Measurements from ENCODE around the gene P3H2. TPM values are rescaled to one million over a fixed set of nuclear protein-coding genes. Genes with fewer than 3 reads are reported as not detected.
"Not testable (repeated sequence)": the region's sequence is repeated elsewhere in the genome, so short reads cannot be mapped to it uniquely, and the experiment has no call there.

Gene P3H2
- total and polyA plus RNA-seq, 11 donors = 0.55 to 24.8 (median 3.8) TPM

- DNase-seq (no peak), ATAC-seq (no peak)
- Histone ChIP-seq H3K27ac (peak overlapping the region in 1 of 12 donors; percentile 21), H3K36me3 (no peaks in the 10 kb centered on the region), H3K27me3 (no peaks in the 10 kb centered on the region), H3K4me1 (peaks cover 0 to 25% (median 1%) of the 10 kb centered on the region in 12 donors), H3K4me3 (no peak overlapping the region), H3K9me3 (no peaks in the 10 kb centered on the region)
- intact Hi-C loops (cut with DNase I) = loop anchor here in 1 of 10 donors (10.0 kb wide), 1 partner anchor 62 kb away; no protein-coding TSS in a partner anchor
- TF ChIP-seq CTCF (IDR thresholded peaks at IDR 0.05) = no peak
- no peak for TF ChIP-seq POLR2A (IDR thresholded peaks at IDR 0.05)
- WGBS, 4 donors = 72 to 82% (median 77%) methylated on average over 1 of the region's 1 CpG
These were observed 47.8 kb downstream of the P3H2 start for GRCh38 chr3:190072856-190073255.

GRCh38 chr3:190071921-190072320, 48.8 kb downstream of the P3H2 start:
- not testable (repeated sequence) for H3K4me3 ChIP-seq, H3K27me3 ChIP-seq, H3K9me3 ChIP-seq, H3K27ac ChIP-seq, ATAC-seq, H3K36me3 ChIP-seq, DNase-seq
- intact Hi-C loops (cut with DNase I) = loop anchor here in 1 of 10 donors (10.0 kb wide), 1 partner anchor 63 kb away; no protein-coding TSS in a partner anchor
- peaks cover 0 to 18% (median 0%) of the 10 kb centered on the region in 12 donors for H3K4me1 ChIP-seq
- 89 to 98% (median 96%) methylated on average over 9 of the region's 9 CpGs for WGBS, 4 donors

GRCh38 chr3:190070622-190071347, 49.9 kb downstream of the P3H2 start:
- H3K27ac ChIP-seq = no peak overlapping the region
- no peak for DNase-seq
- ATAC-seq = no peak
- no peaks in the 10 kb centered on the region for H3K9me3 ChIP-seq
- H3K4me1 ChIP-seq = peaks cover 0 to 7% (median 0%) of the 10 kb centered on the region in 12 donors
- 89 to 92% (median 91%) methylated on average over 5 of the region's 5 CpGs for WGBS, 4 donors
- no peaks in the 10 kb centered on the region for H3K27me3 ChIP-seq
- intact Hi-C loops (cut with DNase I) = loop anchor here in 1 of 10 donors (10.0 kb wide), 1 partner anchor 64 kb away; no protein-coding TSS in a partner anchor
- H3K36me3 ChIP-seq = no peaks in the 10 kb centered on the region
- TF ChIP-seq CTCF (IDR thresholded peaks at IDR 0.05) (no peak), POLR2A (IDR thresholded peaks at IDR 0.05) (no peak)
- no peak overlapping the region for H3K4me3 ChIP-seq

GRCh38 chr3:190065204-190065603, 55.5 kb downstream of the P3H2 start:
- H3K27me3 ChIP-seq = no peaks in the 10 kb centered on the region
- DNase-seq (no peak), ATAC-seq (no peak)
- TF ChIP-seq CTCF (IDR thresholded peaks at IDR 0.05) (no peak), POLR2A (IDR thresholded peaks at IDR 0.05) (no peak)
- H3K27ac ChIP-seq = no peak overlapping the region
- H3K9me3 ChIP-seq = no peaks in the 10 kb centered on the region
- no peak overlapping the region for H3K4me3 ChIP-seq
- H3K4me1 ChIP-seq = peaks cover 0 to 8% (median 0%) of the 10 kb centered on the region in 12 donors
- H3K36me3 ChIP-seq = no peaks in the 10 kb centered on the region
- 77 to 87% (median 84%) methylated on average over 2 of the region's 2 CpGs for WGBS, 4 donors
- intact Hi-C loops (cut with DNase I) = no loop called here
